Heart right ventricle (tissue), 16 donors: Measurements from ENCODE around the gene SNCA. TPM values are rescaled to one million over a fixed set of nuclear protein-coding genes. Genes with fewer than 3 reads are reported as not detected.

Source experiments
- ATAC-seq, 8 donors: fragments of 200-7000 bp; cut with Tn5 transposase; one replicate each; pipeline ENCODE4 v1.9.1; 2020; ENCODE audit warnings: mild to moderate bottlenecking in 8 of 8, moderate library complexity in 8 of 8, moderate number of reproducible peaks in 1 of 8
- DNase-seq, 2 donors: peaks; one replicate each; pipeline ENCODE4 v3.0.0-alpha.2; 2020
- H3K27ac ChIP-seq, 10 donors: fragments of 200-600 bp; sonication (generic) in 2 of 10; one replicate each; pipeline versions ENCODE4 v1.5.0 to v1.8.0; 2020 to 2022; ENCODE audit warnings: mild to moderate bottlenecking in 3 of 10
- H3K27me3 ChIP-seq, 7 donors: fragments of 200-600 bp; one replicate each; pipeline ENCODE4 v1.8.0; 2021 to 2022; ENCODE audit warnings: mild to moderate bottlenecking in 2 of 7
- H3K36me3 ChIP-seq, 9 donors: fragments of 200-600 bp; sonication (generic) in 1 of 9; one replicate each; pipeline versions ENCODE4 v1.5.0 to v1.8.0; 2020 to 2022; ENCODE audit warnings: mild to moderate bottlenecking in 2 of 9
- H3K4me1 ChIP-seq, 9 donors: fragments of 200-600 bp; sonication (generic) in 1 of 9; one replicate each; pipeline versions ENCODE4 v1.5.0 to v1.8.0; 2020 to 2022; ENCODE audit warnings: mild to moderate bottlenecking in 4 of 9
- H3K4me3 ChIP-seq, 10 donors: fragments of 200-600 bp; sonication (generic) in 2 of 10; one replicate each; pipeline versions ENCODE4 v1.5.0 to v1.8.0; 2020 to 2022; ENCODE audit warnings: mild to moderate bottlenecking in 7 of 10, moderate library complexity in 2 of 10
- H3K9me3 ChIP-seq, 11 donors: fragments of 200-600 bp in 10 of 11; sonication (generic) in 2 of 11; one replicate each; pipeline versions ENCODE4 v1.5.0 to v1.8.0; 2013 to 2022; ENCODE audit warnings: mild to moderate bottlenecking in 2 of 11, control low read depth in 1 of 11, moderate library complexity in 1 of 11
- WGBS, 2 donors: extraction: QIAGEN DNeasy Blood & Tissue Kit; methylation state at CpG; one replicate each; pipeline ENCODE4 v1.1.7; 2013; ENCODE audit warnings: inconsistent platforms in 1 of 2; 5-methylcytosine and 5-hydroxymethylcytosine counted together
- intact Hi-C, 10 donors: fragments of 100-400 bp; cut with DNase I; formaldehyde crosslinking; loops; one replicate each; pipeline versions ENCODE4 v1.11.1 to v1.14.2; 2022
- polyA plus RNA-seq, 2 donors: library from polyadenylated mRNA; stranded (reverse); fragments of 200-250 nt; gene quantifications; one replicate each; pipeline ENCODE4 v1.2.3, GENCODE V29; 2013
- total RNA-seq, 10 donors: library from RNA; stranded (reverse); fragmentation: NEBNext Ultra II Directional in 3 of 10; extraction: Animal tissue kit (Norgen Biotek cat#: 25700) in 3 of 10; gene quantifications; one replicate each; pipeline versions ENCODE4 v1.2.1 to v1.2.4, GENCODE V29; 2021 to 2023
- TF ChIP-seq, protein P1 (sequence below), 9 donors: fragments of 200-600 bp; sonication (generic) in 2 of 9; IDR thresholded peaks; one replicate each; pipeline versions ENCODE4 v1.5.0 to v1.8.0; 2021 to 2022; ENCODE audit warnings: antibody characterized with exemption in 9 of 9, mild to moderate bottlenecking in 5 of 9, moderate library complexity in 1 of 9
- donor health status: Arrhythmogenic right ventricular cardiomyopathy.
- donor health status: ischemic (EF 13 %, LVEDD 7.1; RV severe dilation, severe dysfunction).
- donor health status: healthy with polysubstance abuse.
- donor health status: DM: no; HTN: yes; CAD: no.
- donor health status: DM: no; HTN: no; CAD: no.
- donor health status: ischemic (EF 25% LVEDD 6.9; RV normal size, moderate dysfunction).
- donor health status: ischemic (EF 25% LVEDD 5.7; RV mildly dilated, moderate dysfunction).
- donor health status: healthy.
- donor health status: DM: yes; HTN: yes; CAD: no.
- donor health status: Ischemic cardiomyopathy.
- donor health status: ischemic (EF 35%, LVEDD 5.7; RV mildly dilated, moderate dysfunction).
- donor health status: nonischemic (EF 11% LVEDD 7.7; RV severe dilation, severe dysfunction).
- donor health status: DM: yes; HTN: yes; CAD: no.
- donor health status: PGD.
- donor health status: ischemic (EF 29% LVEDD 5.4; RV normal size, mild dysfunction).
- donor health status: nonischemic (EF 23%, LVEDD 6.1; RV moderate dilation, normal function).

The SNCA gene
- total and polyA plus RNA-seq, 12 donors = 1.8 to 29.8 (median 3.2) TPM

DNA sequence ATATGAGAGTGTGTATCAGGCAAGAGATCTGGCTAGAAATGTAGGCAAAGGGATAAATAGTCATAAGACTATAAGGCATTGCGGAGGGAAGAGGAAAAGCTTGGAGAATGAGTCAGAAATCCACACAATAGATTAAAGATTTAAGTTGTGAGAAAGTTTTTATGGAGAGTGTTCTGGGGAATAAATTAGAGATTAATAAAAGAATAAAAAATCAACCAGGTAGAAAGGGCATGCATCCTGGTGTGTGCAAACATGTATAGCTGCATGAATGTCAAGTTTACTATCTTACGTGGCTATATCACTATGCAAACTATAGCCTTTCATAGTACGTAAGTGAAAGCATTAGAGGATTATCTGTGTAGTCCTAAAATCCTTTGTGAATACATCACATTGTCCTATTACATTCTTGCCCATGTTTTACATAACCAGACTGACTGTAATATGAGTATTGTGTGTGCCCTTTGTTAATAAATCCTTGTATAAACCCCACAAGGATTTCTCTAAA, 36.9 kb downstream of the SNCA start:
- H3K27ac ChIP-seq = no peak overlapping the region
- peaks cover 0 to under 1% (median 0%) of the 10 kb centered on the region in 9 donors for H3K4me1 ChIP-seq
- TF ChIP-seq, protein P1, sequence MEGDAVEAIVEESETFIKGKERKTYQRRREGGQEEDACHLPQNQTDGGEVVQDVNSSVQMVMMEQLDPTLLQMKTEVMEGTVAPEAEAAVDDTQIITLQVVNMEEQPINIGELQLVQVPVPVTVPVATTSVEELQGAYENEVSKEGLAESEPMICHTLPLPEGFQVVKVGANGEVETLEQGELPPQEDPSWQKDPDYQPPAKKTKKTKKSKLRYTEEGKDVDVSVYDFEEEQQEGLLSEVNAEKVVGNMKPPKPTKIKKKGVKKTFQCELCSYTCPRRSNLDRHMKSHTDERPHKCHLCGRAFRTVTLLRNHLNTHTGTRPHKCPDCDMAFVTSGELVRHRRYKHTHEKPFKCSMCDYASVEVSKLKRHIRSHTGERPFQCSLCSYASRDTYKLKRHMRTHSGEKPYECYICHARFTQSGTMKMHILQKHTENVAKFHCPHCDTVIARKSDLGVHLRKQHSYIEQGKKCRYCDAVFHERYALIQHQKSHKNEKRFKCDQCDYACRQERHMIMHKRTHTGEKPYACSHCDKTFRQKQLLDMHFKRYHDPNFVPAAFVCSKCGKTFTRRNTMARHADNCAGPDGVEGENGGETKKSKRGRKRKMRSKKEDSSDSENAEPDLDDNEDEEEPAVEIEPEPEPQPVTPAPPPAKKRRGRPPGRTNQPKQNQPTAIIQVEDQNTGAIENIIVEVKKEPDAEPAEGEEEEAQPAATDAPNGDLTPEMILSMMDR (IDR thresholded peaks at IDR 0.05) = no peak
- no peaks in the 10 kb centered on the region for H3K27me3 ChIP-seq
- DNase-seq (no peak), ATAC-seq (no peak)
- H3K36me3 ChIP-seq = no peaks in the 10 kb centered on the region
- H3K4me3 ChIP-seq = no peak overlapping the region
- 87 to 96% methylated on average over 3 of the region's 3 CpGs for WGBS, 2 donors
- intact Hi-C loops = no loop called here
- H3K9me3 ChIP-seq = no peaks in the 10 kb centered on the region

DNA sequence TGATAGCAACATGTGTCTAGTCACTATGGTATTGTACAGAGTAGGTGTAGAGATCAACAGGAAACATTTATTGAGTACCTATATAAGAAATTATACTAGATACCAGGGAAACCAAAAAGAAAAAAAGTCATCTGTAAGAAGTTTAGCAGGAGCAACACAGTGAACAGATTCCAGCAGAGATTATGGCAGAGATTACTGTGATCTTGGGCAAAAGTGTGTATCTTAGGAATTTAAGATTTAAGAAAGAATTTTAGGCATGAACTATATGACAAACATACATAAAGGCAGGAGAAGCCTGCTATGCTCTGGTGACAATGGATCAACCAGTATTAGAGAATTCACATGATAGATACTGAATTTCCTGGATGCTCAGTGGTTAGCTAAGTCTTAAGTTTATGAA, 37.9 kb downstream of the SNCA start:
- intact Hi-C loops = no loop called here
- H3K4me1 ChIP-seq = no peaks in the 10 kb centered on the region

GRCh38 chr4:89797117-89797516, 39.8 kb downstream of the SNCA start:
- Histone ChIP-seq H3K9me3 (no peaks in the 10 kb centered on the region), H3K4me3 (no peak overlapping the region), H3K4me1 (no peaks in the 10 kb centered on the region), H3K36me3 (no peaks in the 10 kb centered on the region), H3K27me3 (no peaks in the 10 kb centered on the region), H3K27ac (no peak overlapping the region)
- peak in 1 of 8 donors; percentile 30 for ATAC-seq
- TF ChIP-seq, protein P1 (IDR thresholded peaks at IDR 0.05) = no peak
- intact Hi-C loops = no loop called here
- DNase-seq = no peak

More for the DNA sequence above, 37.9 kb downstream of the SNCA start:
- H3K27ac ChIP-seq = no peak overlapping the region
- TF ChIP-seq, protein P1 (IDR thresholded peaks at IDR 0.05) = no peak
- ATAC-seq = no peak
- H3K27me3 ChIP-seq = no peaks in the 10 kb centered on the region
- H3K9me3 ChIP-seq = no peaks in the 10 kb centered on the region
- H3K4me3 ChIP-seq = no peak overlapping the region
- H3K36me3 ChIP-seq = no peaks in the 10 kb centered on the region
- DNase-seq = no peak

- DNase-seq (peak; percentile 45 to 55), ATAC-seq (peak in 7 of 8 donors; percentile 58 to 90 (median 79))
- TF ChIP-seq, protein P1 (IDR thresholded peaks at IDR 0.05) = no peak
- H3K27me3 ChIP-seq = no peaks in the 10 kb centered on the region
- H3K36me3 ChIP-seq = no peaks in the 10 kb centered on the region
- H3K27ac ChIP-seq = no peak overlapping the region
- no peaks in the 10 kb centered on the region for H3K9me3 ChIP-seq
- intact Hi-C loops = no loop called here
- H3K4me1 ChIP-seq = peaks cover 0 to 10% (median 0%) of the 10 kb centered on the region in 9 donors
- no peak overlapping the region for H3K4me3 ChIP-seq
- WGBS, 2 donors = 52 to 53% methylated on average over 2 of the region's 2 CpGs
These were observed 48.5 kb downstream of the SNCA start for GRCh38 chr4:89788206-89789072.
